Gastroesophageal sphincter (tissue), 3 donors: Measurements from ENCODE around the gene DALRD3.

Experiments used
- POLR2AphosphoS5 ChIP-seq: sonication (generic); formaldehyde crosslinking; IDR thresholded peaks from one replicate; pipeline ENCODE4 v1.6.1; 2017; ENCODE audit warnings: antibody characterized with exemption
- TF ChIP-seq, protein P1 (sequence below), 4 experiments: fragments of 200-600 bp in 2 of 4; fragments of 450-650 bp in 2 of 4; sonication (generic) in 1 of 4; IDR thresholded peaks; one replicate each; pipeline ENCODE4 v1.5.1; 2017 to 2019; ENCODE audit warnings: antibody characterized with exemption in 4 of 4, mild to moderate bottlenecking in 2 of 4, moderate library complexity in 2 of 4

DNA sequence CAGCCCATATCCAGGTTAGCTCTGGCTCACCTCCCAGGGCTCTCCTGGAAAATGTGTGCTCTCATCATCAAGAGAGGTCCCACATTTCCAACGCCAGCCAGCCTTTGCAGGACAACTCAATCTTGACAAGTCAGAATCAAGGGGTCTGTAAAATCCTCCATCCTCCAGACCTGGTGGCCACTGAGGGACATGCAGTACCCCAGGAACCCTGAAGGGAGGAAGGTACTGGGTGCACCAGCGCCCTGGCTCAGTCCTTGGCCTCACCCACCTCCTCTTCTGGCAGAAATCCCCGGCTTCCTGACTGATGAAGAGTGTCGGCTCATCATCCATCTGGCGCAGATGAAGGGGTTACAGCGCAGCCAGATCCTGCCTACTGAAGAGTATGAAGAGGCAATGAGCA lies 17.2 kb downstream of the DALRD3 start:
- TF ChIP-seq, protein P1, sequence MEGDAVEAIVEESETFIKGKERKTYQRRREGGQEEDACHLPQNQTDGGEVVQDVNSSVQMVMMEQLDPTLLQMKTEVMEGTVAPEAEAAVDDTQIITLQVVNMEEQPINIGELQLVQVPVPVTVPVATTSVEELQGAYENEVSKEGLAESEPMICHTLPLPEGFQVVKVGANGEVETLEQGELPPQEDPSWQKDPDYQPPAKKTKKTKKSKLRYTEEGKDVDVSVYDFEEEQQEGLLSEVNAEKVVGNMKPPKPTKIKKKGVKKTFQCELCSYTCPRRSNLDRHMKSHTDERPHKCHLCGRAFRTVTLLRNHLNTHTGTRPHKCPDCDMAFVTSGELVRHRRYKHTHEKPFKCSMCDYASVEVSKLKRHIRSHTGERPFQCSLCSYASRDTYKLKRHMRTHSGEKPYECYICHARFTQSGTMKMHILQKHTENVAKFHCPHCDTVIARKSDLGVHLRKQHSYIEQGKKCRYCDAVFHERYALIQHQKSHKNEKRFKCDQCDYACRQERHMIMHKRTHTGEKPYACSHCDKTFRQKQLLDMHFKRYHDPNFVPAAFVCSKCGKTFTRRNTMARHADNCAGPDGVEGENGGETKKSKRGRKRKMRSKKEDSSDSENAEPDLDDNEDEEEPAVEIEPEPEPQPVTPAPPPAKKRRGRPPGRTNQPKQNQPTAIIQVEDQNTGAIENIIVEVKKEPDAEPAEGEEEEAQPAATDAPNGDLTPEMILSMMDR (IDR thresholded peaks at IDR 0.05) = no peak
- no peak for TF ChIP-seq POLR2AphosphoS5
